Measurements from ENCODE around the gene CD40LG. TPM values are rescaled to one million over a fixed set of nuclear protein-coding genes. Genes with fewer than 3 reads are reported as not detected.

The CD40LG gene
- total RNA-seq, 1 donor from 2014 or later, result not detected

DNA sequence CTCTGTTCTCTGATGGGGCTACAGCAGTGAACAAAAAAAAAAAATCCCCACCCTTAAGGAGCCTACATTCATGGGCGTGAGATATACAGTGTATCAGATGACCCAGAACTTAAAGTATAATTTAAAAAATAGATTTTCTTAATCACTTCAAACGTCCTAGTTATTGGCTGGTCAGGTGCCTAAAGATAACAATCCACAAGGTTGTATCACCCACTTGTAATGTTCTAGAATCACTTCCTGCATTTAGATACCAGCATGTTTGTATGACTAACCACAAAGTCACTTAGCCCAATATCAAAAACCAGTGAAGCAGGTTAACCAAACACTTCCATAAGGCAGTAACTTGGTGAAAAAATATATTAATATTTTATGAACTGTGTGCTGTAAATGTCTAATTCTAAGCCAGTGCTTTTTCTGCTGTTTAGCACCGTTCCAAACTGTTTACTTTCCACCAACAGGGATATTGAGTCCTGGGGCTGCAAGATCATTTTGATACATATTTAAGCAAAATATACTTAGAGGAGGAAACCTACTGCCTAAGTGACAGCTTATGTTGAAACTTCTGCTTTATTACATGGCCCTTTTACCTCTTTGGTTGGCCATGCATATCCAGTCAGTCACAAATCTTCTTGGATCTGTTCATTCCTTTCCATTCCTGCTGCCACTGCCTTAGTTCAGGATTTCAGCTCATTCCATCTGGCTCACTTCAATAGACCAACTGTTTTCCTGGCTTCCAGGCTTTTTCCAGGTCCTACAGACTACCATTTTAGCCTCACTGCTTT, 43.3 kb downstream of the CD40LG start:
- TF ChIP-seq CTCF (conservative IDR thresholded peaks at IDR 0.05; ENCODE audit: low read depth, low read length), result no peak
- H3K4me3 ChIP-seq (ENCODE audit: low read depth, low read length), result no peak overlapping the region
- DNase-seq (ENCODE audit: low read depth), result no peak

DNA sequence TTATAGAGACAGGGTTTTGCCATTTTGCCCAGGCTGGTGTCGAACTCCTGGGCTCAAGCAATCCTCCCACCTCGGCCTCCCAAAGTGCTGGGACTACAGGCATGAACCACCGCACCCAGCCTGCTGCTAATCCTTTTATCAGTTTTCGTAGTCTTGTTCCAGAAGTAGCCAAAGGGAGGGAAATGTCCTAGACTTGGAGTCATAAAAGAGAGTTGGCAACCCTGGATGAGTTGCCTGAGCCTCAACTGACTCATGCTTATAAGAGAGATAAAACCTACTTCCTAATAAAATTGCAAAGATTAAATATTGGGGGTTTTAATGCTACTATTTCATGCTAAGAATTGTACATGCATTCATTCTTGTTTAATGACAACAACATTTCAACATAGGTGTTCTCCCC, 44.3 kb downstream of the CD40LG start:
- TF ChIP-seq CTCF (conservative IDR thresholded peaks at IDR 0.05; ENCODE audit: low read depth, low read length), result no peak
- DNase-seq (ENCODE audit: low read depth), result no peak

GRCh38 chrX:136694431-136695087, 46.6 kb downstream of the CD40LG start:
- DNase-seq (ENCODE audit: low read depth), result no peak
- H3K4me3 ChIP-seq (ENCODE audit: low read depth, low read length), result no peak overlapping the region
- peak; percentile 66 for TF ChIP-seq CTCF (conservative IDR thresholded peaks at IDR 0.05; ENCODE audit: low read depth, low read length)

More for the DNA sequence above, 44.3 kb downstream of the CD40LG start:
- H3K4me3 ChIP-seq (ENCODE audit: low read depth, low read length), result no peak overlapping the region

- H3K4me3 ChIP-seq (ENCODE audit: low read depth, low read length), result no peak overlapping the region
- DNase-seq (ENCODE audit: low read depth), result no peak
- TF ChIP-seq CTCF (conservative IDR thresholded peaks at IDR 0.05; ENCODE audit: low read depth, low read length), result no peak
Observed at GRCh38 chrX:136697156-136697555, 49.2 kb downstream of the CD40LG start.

- H3K4me3 ChIP-seq (ENCODE audit: low read depth, low read length), result no peak overlapping the region
- DNase-seq (ENCODE audit: low read depth), result no peak
- TF ChIP-seq CTCF (conservative IDR thresholded peaks at IDR 0.05; ENCODE audit: low read depth, low read length), result peak; percentile 48
Observed at GRCh38 chrX:136708348-136708747, 60.4 kb downstream of the CD40LG start.

Other genes with a start within 250 kb of the CD40LG start
- gene BRS3, start 160.2 kb upstream of the CD40LG start, total RNA-seq, result not detected in 2 replicates
- 37.0 and 48.1 TPM in 2 replicates for gene HTATSF1, start 150.6 kb upstream of the CD40LG start, total RNA-seq
- 7.8 and 10.0 TPM in 2 replicates for gene VGLL1, start 115.9 kb upstream of the CD40LG start, total RNA-seq
- 0.36 and 0.63 TPM in 2 replicates for gene ARHGEF6, start 132.8 kb downstream of the CD40LG start, total RNA-seq
- gene RBMX, start 232.6 kb downstream of the CD40LG start, total RNA-seq, result 314 and 363 TPM in 2 replicates

Measured in epithelial cell of proximal tubule (primary cell).